ENCODE results near the gene FILIP1L. TPM values are rescaled to one million over a fixed set of nuclear protein-coding genes. Genes with fewer than 3 reads are reported as not detected.

FILIP1L gene
- total and polyA plus RNA-seq, 2 donors from 2014 or later, result 5.5 to 25.5 TPM

GRCh38 chr3:99867594-99868310 is 246.5 kb downstream of the FILIP1L start:
- H3K36me3 ChIP-seq (ENCODE audit: control insufficient read depth in 2 of 3, insufficient read depth in 3 of 3, low read length in 3 of 3), result no peaks in the 10 kb centered on the region
- intact Hi-C loops (cut with DNase I), result no loop called here
- FAIRE-seq (no peak), DNase-seq (no peak)
- H3K27ac ChIP-seq (ENCODE audit: low read depth in 2 of 2, low read length in 2 of 2), result no peak overlapping the region
- no peak overlapping the region for H3K4me3 ChIP-seq (ENCODE audit: low read length in 3 of 3)
- no peaks in the 10 kb centered on the region for H3K9me3 ChIP-seq (ENCODE audit: control insufficient read depth in 2 of 3, insufficient read depth in 1 of 3, low read length in 3 of 3)
- no peaks in the 10 kb centered on the region for H3K27me3 ChIP-seq (ENCODE audit: control insufficient read depth, insufficient read depth, low read length)
- no peak overlapping the region for H3K9ac ChIP-seq (ENCODE audit: low read length in 3 of 3)
- H3K4me1 ChIP-seq (ENCODE audit: control insufficient read depth in 2 of 3, insufficient read depth in 2 of 3, low read depth in 1 of 3, low read length in 3 of 3), result peaks cover 6 to 11% (median 6%) of the 10 kb centered on the region in 3 donors
- no peak for TF ChIP-seq CTCF (IDR thresholded peaks at IDR 0.05; ENCODE audit: borderline replicate concordance, extremely low read depth, insufficient read depth)

DNA sequence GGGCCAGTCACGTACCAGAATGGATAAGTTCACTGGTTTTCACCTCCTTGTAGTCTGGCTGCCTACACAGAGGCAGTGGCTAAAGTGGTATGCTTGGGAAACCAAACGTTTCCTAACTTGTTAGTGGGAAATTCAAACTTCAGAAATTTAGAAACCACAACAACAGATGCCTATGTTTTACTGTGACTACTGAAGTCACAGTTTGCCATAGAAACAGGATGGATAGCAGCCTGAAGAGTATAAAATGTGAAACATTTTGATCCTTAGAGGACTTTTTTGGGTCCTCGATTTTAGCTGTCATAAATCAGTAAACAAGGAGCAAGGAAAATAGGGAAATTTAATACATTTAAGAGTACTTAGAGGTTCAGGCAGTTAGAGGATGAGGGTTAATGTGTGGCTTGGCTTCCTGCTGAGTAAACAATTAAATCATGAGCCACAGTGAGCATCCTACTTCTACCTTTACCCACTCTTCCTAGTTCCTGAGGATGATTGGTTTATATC is 248.0 kb downstream of the FILIP1L start:
- no peak overlapping the region for H3K4me3 ChIP-seq (ENCODE audit: low read length in 3 of 3)
- no peak overlapping the region for H3K27ac ChIP-seq (ENCODE audit: low read depth in 2 of 2, low read length in 2 of 2)
- peak in 1 of 5 donors; percentile 64 for DNase-seq
- no peak for TF ChIP-seq CTCF (IDR thresholded peaks at IDR 0.05; ENCODE audit: borderline replicate concordance, extremely low read depth, insufficient read depth)
- intact Hi-C loops (cut with DNase I), result no loop called here
- FAIRE-seq, result no peak
- peaks cover 6 to 8% (median 6%) of the 10 kb centered on the region in 3 donors for H3K4me1 ChIP-seq (ENCODE audit: control insufficient read depth in 2 of 3, insufficient read depth in 2 of 3, low read depth in 1 of 3, low read length in 3 of 3)
- H3K9me3 ChIP-seq (ENCODE audit: control insufficient read depth in 2 of 3, insufficient read depth in 1 of 3, low read length in 3 of 3), result no peaks in the 10 kb centered on the region
- H3K27me3 ChIP-seq (ENCODE audit: control insufficient read depth, insufficient read depth, low read length), result no peaks in the 10 kb centered on the region
- peaks cover 0 to 2% (median 0%) of the 10 kb centered on the region in 3 donors for H3K36me3 ChIP-seq (ENCODE audit: control insufficient read depth in 2 of 3, insufficient read depth in 3 of 3, low read length in 3 of 3)
- H3K9ac ChIP-seq (ENCODE audit: low read length in 3 of 3), result no peak overlapping the region

- no peak for FAIRE-seq
- peaks cover 0 to 2% (median 0%) of the 10 kb centered on the region in 3 donors for H3K36me3 ChIP-seq (ENCODE audit: control insufficient read depth in 2 of 3, insufficient read depth in 3 of 3, low read length in 3 of 3)
- intact Hi-C loops (cut with DNase I), result no loop called here
- H3K4me3 ChIP-seq (ENCODE audit: low read length in 3 of 3), result no peak overlapping the region
- no peak overlapping the region for H3K27ac ChIP-seq (ENCODE audit: low read depth in 2 of 2, low read length in 2 of 2)
- TF ChIP-seq CTCF (IDR thresholded peaks at IDR 0.05; ENCODE audit: borderline replicate concordance, extremely low read depth, insufficient read depth), result no peak
- no peaks in the 10 kb centered on the region for H3K9me3 ChIP-seq (ENCODE audit: control insufficient read depth in 2 of 3, insufficient read depth in 1 of 3, low read length in 3 of 3)
- H3K27me3 ChIP-seq (ENCODE audit: control insufficient read depth, insufficient read depth, low read length), result no peaks in the 10 kb centered on the region
- no peak overlapping the region for H3K9ac ChIP-seq (ENCODE audit: low read length in 3 of 3)
- DNase-seq, result no peak
- H3K4me1 ChIP-seq (ENCODE audit: control insufficient read depth in 2 of 3, insufficient read depth in 2 of 3, low read depth in 1 of 3, low read length in 3 of 3), result peaks cover 3 to 6% (median 5%) of the 10 kb centered on the region in 3 donors
Measured at GRCh38 chr3:99865321-99865720, 249.0 kb downstream of the FILIP1L start.
